HG02981 (cell line): Measurements from ENCODE around the gene SNAP91.
A peak's percentile ranks its signal among the peaks of the same experiment; 100 is the strongest.
"Not testable (repeated sequence)": the region's sequence is repeated elsewhere in the genome, so short reads cannot be mapped to it uniquely, and the experiment has no call there.

Experiments used
- ATAC-seq: cut with Tn5 transposase; IDR thresholded peaks from one replicate; pipeline ENCODE4 v1.9.1; 2021; ENCODE audit warnings: mild to moderate bottlenecking, moderate library complexity; ENCODE audit not compliant: unreplicated experiment

SNAP91 gene

DNA sequence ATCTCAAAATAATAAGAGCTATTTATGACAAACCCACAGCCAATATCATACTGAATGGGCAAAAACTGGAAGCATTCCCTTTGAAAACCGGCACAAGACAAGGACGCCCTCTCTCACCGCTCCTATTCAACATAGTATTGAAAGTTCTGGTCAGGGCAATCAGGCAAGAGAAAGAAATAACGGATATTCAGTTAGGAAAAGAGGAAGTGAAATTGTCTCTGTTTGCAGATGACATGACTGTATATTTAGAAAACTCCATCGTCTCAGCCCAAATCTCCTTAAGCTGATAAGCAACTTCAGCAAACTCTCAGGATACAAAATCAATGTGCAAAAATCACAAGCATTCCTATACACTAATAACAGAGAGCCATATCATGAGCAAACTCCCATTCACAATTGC is 158.4 kb downstream of the SNAP91 start:
- ATAC-seq: not testable (repeated sequence)

DNA sequence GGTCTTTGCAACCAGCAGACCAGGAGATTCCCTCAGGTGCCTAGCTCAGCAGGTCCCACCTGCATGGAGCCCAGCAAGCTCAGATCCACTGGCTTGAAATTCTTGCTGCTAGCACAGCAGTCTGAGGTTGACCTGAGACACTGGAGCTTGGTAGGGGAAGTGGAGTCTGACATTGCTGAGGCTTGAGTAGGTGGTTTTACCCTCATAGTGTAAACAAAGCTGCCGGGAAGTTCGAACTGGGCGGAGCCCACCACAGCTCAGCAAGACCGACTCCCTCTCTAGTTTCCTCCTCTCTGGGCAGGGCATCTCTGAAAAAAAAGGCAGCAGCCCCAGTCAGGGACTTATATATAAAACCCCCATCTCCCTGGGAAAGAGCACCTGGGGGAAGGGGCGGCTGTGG is 162.3 kb downstream of the SNAP91 start:
- ATAC-seq: no peak

DNA sequence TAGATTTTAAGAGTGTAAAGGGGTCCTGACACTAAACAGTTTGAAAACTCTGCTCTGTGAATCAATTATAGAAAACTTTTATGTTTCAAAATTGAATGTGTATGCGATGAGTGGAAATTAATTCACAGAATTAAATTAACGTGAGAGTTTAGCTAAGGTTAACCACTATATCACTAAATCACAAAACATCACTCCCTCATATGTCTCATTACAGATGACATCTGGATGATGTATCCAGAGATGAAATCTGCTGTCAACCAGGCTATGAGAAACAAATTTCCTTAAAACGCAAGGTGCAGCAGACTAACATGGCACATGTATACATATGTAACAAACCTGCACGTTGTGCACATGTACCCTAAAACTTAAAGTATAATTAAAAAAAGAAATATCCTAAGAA is 169.2 kb downstream of the SNAP91 start:
- no peak for ATAC-seq

DNA sequence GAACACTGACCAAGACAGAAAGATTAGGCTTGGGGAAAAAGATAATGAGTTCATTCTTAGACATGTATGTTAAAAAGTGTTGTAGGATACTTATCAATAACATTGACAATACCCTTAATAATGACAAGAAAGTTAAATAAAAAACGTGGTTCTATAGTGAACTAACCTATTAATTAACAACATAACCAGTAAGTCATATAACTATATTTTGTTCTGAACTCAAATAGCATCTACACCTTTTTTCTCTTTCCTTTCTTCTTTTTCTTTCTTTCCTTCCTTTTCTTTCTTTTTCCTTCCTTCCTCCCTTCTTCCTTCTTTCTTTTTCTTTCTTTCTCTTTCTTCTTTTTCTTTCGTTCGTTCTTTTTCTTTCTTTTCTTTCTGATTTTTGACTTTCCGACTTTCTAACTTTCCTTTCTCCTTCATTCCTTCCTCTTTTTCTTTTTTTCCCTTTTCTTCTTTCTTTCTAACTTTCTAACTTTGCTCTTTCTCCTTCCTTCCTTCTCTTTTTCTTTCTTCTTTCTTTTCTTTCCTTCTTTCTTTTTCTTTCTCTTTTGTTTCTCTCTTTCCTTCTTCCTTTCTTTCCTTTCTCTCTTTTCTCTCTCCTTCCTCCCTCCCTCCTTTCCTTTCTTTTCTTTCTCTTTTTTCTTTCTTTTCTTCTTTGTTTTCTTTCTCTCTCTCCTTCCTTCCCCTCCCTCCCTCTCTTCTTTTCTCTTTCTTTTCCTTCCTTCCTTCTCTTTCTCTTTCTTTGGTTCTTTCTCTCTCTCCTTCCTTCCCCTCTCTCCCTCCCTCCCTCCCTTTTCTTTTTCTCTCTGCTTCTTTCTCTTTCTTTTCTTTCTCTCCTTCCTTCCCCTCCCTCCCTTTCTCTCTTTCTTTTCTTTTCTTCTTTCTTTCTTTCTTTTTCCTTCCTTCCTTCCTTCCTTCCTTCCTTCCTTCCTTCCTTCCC is 172.0 kb downstream of the SNAP91 start:
- no peak for ATAC-seq

DNA sequence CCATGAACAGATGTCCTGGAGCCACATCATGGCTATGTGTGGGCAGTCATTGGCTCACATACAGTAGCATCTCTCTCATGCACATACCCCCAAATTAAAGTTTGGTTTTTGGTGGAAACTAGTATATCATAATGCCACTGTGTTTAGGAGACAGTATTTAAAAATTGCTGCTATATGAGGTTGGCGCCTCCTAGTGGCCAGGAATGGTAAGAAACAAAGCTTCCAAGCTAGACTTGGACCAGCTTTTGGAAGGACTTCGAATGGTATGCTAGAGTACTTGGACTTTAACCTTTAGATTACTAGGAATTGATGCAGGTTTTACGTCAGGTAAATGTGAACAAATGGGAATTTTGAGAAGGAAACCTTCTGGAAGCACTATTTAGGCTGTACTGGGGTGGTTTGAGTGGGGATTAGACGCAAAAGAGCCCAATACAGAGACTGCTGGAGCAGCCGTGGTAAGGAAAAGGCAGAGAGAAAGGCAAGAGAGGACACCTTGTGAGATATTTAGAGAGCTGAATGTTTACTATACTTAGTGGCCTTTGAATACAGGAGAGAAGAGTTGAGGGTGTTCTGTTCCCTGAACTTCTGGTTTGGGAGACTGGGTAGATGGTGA is 172.8 kb downstream of the SNAP91 start:
- ATAC-seq: no peak

DNA sequence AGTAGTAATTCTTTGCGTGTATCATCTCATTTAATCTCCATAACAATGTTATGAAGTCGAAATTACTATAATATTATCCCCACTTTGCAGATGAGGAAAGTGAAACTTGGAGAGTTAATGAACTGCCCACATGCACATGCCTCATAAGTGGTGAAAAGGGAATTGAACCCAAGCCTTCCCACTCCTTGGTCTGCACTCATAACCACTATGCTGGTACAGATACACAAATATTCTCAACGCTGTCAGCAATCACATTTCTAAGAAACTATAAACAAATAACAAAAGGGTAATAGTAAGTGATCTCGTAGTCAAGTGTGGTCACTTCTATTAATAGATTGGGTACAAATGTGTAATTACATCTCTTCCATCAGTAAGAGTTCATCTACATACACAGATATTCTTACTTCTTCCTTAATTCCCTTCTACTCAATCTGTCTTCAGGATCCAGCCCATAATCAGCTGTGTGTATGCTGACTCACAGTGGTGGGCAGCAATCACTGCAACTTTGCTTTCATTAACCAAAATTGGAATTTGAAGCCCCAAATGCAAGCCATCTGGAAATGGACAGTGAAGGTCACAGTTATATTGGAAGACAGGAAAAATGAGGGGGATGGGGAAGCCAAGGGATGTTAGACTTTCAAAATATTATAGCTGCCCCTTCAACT is 190.0 kb downstream of the SNAP91 start:
- no peak for ATAC-seq

DNA sequence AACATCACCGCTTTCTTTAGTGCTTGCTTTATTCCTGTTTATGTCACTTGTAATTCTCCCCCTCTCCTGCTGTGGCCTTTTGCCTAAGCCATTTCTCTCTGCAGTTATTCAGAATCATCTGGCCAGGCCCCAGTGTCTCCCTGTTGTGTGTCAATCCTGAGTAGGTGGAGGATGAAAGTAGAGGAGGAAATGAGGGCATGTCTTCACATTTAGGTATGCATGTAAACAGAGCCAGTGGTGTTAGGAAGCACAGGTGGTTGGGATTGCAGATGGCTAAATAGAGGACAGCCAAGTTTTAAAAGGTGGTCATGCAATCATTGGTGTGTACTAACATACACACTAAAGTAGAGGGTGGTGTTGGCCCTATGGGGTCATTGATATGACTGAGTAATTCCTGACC is 191.4 kb downstream of the SNAP91 start:
- no peak for ATAC-seq

DNA sequence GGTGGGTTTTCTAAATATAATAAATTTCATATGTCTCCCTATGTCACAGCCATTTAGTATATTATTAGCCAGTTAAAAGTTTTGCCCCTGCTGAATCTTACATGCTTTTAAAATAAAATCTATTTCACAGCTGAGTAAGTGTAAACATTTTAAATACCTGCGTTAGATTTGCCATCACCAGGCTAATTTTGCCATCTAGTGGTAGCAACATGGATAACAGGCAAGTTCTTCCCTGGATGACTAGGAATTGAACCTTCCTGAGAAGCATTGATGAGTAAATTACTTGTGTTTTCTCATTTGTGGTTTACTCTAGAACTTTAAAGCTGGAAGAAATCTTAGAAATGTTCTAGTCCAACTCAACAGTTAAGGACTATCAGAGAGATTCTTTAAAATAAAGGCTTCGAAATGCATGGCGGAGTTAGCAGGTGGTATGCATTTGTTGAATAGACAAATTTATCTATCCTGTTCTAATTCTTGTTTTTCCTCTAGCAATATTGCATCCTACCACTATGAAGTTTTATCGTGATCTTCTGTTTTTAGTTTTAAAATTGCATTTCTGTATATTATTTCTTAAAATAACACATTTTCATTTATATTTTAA is 193.9 kb downstream of the SNAP91 start:
- peak; percentile 56 for ATAC-seq

DNA sequence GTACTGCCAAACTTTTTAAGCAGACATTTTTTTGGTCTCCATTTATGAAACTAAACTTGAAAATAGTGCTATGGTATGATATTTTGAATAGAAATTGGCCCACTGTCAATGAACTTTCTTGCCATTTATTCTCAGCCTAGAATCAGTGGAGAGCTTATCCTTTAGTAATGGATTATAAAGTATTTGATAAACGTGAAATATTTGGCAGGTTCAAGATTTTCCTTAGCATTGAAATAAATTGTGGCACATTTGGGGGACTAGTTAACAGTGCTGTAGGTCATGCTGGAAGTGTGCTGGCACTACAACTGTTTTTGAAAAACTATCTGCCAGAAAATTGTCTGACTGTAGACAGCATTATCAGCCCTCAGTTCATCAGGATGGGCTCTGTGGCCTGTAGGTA is 194.4 kb downstream of the SNAP91 start:
- ATAC-seq: peak; percentile 17

DNA sequence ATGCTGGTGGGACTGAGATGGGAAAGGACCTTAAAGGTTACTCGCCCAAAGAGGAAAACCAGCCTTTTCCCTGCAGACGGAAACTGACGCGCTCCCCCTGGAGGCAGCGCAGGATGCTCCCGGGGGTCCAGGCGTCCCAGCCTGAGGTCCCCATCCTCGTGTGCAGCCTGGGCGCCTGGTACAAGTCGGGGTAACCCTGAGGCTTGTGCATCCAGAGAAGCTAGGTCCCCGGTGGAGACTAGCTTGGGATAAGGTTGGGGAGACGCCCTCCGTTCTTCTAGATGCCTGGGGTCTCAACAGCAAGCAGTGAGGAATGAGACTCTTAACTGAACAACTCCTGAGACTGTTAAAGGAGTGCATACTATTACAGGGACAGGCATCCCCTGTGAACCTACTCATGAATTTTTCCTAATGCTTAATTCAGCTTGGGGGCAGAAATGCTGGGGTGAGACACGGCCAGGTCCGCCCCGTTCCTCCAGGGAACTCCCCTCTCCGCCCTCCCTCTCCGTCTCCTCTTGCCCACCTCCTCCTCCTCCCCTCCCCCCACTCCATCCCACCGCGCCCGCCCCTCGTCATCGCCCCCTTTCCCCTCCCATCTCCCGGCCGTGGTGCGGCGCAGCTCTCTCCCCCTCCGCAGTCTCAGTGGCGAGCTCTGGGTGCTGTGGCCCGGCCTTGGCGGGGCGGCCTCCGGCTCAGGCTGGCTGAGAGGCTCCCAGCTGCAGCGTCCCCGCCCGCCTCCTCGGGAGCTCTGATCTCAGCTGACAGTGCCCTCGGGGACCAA is 196.8 kb downstream of the SNAP91 start, which contains the start of gene PRSS35:
Gene PRSS35, plus strand, starts transcription at position 634 of the 781 bp plus-strand sequence. CDS start 10,908 bp downstream, outside the sequence.
- no peak for ATAC-seq

DNA sequence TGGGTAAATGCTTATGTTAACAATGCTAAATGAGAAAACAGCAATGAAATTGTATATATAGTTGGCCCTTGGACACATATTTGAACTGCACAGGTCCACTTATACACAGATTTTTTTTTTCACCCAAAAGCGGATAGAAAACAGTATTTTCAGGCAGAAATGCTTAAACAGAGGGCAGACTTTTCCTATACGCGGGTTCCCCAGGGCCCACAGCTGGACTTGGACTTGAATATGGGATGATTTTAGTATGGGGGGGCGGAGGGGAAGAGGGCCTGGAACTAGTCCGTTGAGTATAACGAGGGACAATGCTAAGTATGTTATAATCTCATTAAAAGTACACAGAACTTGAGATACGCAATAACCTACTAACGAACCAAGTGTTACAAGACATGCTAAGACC is 197.6 kb downstream of the SNAP91 start:
- ATAC-seq: no peak

DNA sequence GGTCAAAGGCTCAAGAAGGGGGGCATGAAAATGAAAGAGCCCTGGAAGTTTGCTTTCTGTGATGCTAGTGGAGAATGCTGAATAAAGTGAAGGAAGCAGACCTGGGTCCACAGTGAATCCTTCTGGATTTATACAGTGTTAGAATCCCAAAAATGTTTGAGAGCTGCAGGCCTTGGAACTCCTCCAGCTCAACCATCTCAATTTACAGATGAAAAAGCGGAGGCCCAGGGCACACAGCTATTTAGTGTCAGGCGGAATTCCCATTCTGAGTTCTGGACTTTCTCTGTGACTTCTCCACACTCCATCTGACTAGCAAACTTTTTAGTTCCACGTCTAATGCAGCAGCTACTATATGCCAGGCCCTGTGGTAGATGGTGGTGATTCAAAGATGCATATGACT is 198.1 kb downstream of the SNAP91 start:
- ATAC-seq: no peak

DNA sequence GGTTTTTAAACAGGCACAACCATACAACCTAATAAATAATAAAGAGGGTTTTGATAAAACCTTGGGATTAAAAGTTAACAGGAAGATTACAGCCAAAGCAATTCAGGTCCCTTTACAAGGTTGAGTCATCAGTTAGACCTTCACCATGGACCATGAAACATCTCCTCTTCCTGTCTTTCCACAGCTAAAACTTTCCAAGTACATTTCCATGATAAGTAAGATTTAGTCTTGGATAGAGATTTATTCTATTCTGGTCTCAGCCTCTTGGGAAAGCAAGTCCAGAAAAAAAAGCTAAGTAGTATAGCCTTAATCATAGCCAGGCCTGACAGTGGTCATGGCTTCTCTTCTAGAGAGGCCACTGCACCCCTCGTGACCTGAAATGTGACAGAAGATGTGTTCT is 199.5 kb downstream of the SNAP91 start:
- no peak for ATAC-seq

DNA sequence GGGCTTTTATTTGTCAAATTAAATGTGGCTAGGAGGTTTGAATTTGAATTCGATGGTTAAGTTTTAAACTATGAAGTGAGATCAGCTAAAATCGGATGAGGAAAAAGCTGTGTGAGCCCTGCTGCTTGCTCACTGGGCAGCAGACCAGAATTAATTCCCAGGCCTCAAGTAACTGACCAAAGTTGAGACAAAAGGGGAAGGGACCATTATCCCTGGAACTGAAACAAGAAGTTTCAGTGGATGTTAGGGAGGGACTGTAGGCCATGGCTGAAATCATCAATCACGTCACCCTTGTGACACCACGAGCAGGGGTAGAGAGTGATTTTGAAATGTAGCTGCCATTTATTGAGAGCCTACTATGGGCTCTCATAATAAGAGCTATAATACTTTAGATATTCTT is 203.5 kb downstream of the SNAP91 start:
- no peak for ATAC-seq
